Measurements from ENCODE around the gene IFIT2. TPM values are rescaled to one million over a fixed set of nuclear protein-coding genes. Genes with fewer than 3 reads are reported as not detected.

The IFIT2 gene
- total RNA-seq, 4 donors from 2014 or later, result 0.26 to 3.0 (median 1.5) TPM

GRCh38 chr10:89273680-89274079 is 28.2 kb upstream of the IFIT2 start:
- Histone ChIP-seq H3K27ac (no peak overlapping the region), H3K4me3 (no peak overlapping the region)

GRCh38 chr10:89274928-89275327 is 26.9 kb upstream of the IFIT2 start:
- Histone ChIP-seq H3K27ac (peak overlapping the region in 2 of 4 donors; percentile 38 to 53), H3K4me3 (no peak overlapping the region), H3K27me3 (no peaks in the 10 kb centered on the region), H3K9me3 (no peaks in the 10 kb centered on the region), H3K36me3 (no peaks in the 10 kb centered on the region), H3K4me1 (peaks cover 6 to 50% (median 32%) of the 10 kb centered on the region in 3 donors)
- no peak for TF ChIP-seq CTCF (IDR thresholded peaks at IDR 0.05)
- TF ChIP-seq POLR2A (IDR thresholded peaks at IDR 0.05), result no peak
- no peak for DNase-seq
- 10 to 19% methylated on average over 3 of the region's 3 CpGs for WGBS, 2 donors
- intact Hi-C loops (cut with DNase I), result no loop called here

More at GRCh38 chr10:89273680-89274079, 28.2 kb upstream of the IFIT2 start:
- no peak for TF ChIP-seq POLR2A (IDR thresholded peaks at IDR 0.05)
- no peak for TF ChIP-seq CTCF (IDR thresholded peaks at IDR 0.05)
- no peaks in the 10 kb centered on the region for H3K27me3 ChIP-seq
- intact Hi-C loops (cut with DNase I), result no loop called here
- H3K4me1 ChIP-seq, result peaks cover 3 to 38% (median 21%) of the 10 kb centered on the region in 3 donors
- no peaks in the 10 kb centered on the region for H3K36me3 ChIP-seq
- no peak for DNase-seq
- no peaks in the 10 kb centered on the region for H3K9me3 ChIP-seq
- WGBS, 2 donors, result 47 to 90% methylated on average over 2 of the region's 2 CpGs

GRCh38 chr10:89275383-89275782 is 26.5 kb upstream of the IFIT2 start:
- Histone ChIP-seq H3K9me3 (no peaks in the 10 kb centered on the region), H3K4me3 (no peak overlapping the region), H3K4me1 (peaks cover 6 to 55% (median 32%) of the 10 kb centered on the region in 3 donors), H3K36me3 (no peaks in the 10 kb centered on the region), H3K27ac (peak overlapping the region in 2 of 4 donors; percentile 38 to 53), H3K27me3 (no peaks in the 10 kb centered on the region)
- DNase-seq, result no peak
- TF ChIP-seq POLR2A (IDR thresholded peaks at IDR 0.05) (no peak), CTCF (IDR thresholded peaks at IDR 0.05) (no peak)
- intact Hi-C loops (cut with DNase I), result no loop called here
- WGBS, 2 donors, result 31 to 40% methylated on average over 4 to 6 of the region's 6 CpGs

GRCh38 chr10:89278034-89278535 is 23.8 kb upstream of the IFIT2 start:
- intact Hi-C loops (cut with DNase I), result no loop called here
- no peak for TF ChIP-seq POLR2A (IDR thresholded peaks at IDR 0.05)
- TF ChIP-seq CTCF (IDR thresholded peaks at IDR 0.05), result no peak
- Histone ChIP-seq H3K9me3 (no peaks in the 10 kb centered on the region), H3K4me3 (peak overlapping the region in 1 of 4 donors; percentile 45), H3K36me3 (no peaks in the 10 kb centered on the region), H3K27ac (peak overlapping the region; percentile 70 to 88 (median 86)), H3K4me1 (peaks cover 6 to 71% (median 36%) of the 10 kb centered on the region in 3 donors), H3K27me3 (no peaks in the 10 kb centered on the region)
- 19 to 40% methylated on average over 1 of the region's 1 CpG for WGBS, 2 donors
- DNase-seq, result no peak

GRCh38 chr10:89278900-89279392 is 22.9 kb upstream of the IFIT2 start:
- peak overlapping the region in 3 of 4 donors; percentile 70 to 88 (median 85) for H3K27ac ChIP-seq
- peaks cover 11 to 80% (median 45%) of the 10 kb centered on the region in 3 donors for H3K4me1 ChIP-seq
- intact Hi-C loops (cut with DNase I), result no loop called here
- H3K27me3 ChIP-seq, result no peaks in the 10 kb centered on the region
- TF ChIP-seq CTCF (IDR thresholded peaks at IDR 0.05), result no peak
- TF ChIP-seq POLR2A (IDR thresholded peaks at IDR 0.05), result no peak
- no peaks in the 10 kb centered on the region for H3K36me3 ChIP-seq
- no peak for DNase-seq
- no peak overlapping the region for H3K4me3 ChIP-seq
- no peaks in the 10 kb centered on the region for H3K9me3 ChIP-seq

Measured in esophagus squamous epithelium (tissue), 5 donors.